GM21367 (cell line): ENCODE data around the gene CSF1R.
"Not testable (repeated sequence)": the region's sequence is repeated elsewhere in the genome, so short reads cannot be mapped to it uniquely, and the experiment has no call there.

Source experiments
- ATAC-seq: cut with Tn5 transposase; IDR thresholded peaks from one replicate; pipeline ENCODE4 v1.9.1; 2021; ENCODE audit not compliant: unreplicated experiment

Gene CSF1R

GRCh38 chr5:150028047-150028446, 58.3 kb downstream of the CSF1R start:
- ATAC-seq: not testable (repeated sequence)

GRCh38 chr5:150026682-150027172, 59.6 kb downstream of the CSF1R start:
- ATAC-seq: no peak

- no peak for ATAC-seq
Measured at GRCh38 chr5:150024346-150024984, 61.9 kb downstream of the CSF1R start.

- no peak for ATAC-seq
Measured at GRCh38 chr5:150023136-150023535, 63.2 kb downstream of the CSF1R start.

GRCh38 chr5:150022681-150023080, 63.7 kb downstream of the CSF1R start:
- no peak for ATAC-seq

- ATAC-seq: no peak
Measured at GRCh38 chr5:150022158-150022531, 64.2 kb downstream of the CSF1R start.

DNA sequence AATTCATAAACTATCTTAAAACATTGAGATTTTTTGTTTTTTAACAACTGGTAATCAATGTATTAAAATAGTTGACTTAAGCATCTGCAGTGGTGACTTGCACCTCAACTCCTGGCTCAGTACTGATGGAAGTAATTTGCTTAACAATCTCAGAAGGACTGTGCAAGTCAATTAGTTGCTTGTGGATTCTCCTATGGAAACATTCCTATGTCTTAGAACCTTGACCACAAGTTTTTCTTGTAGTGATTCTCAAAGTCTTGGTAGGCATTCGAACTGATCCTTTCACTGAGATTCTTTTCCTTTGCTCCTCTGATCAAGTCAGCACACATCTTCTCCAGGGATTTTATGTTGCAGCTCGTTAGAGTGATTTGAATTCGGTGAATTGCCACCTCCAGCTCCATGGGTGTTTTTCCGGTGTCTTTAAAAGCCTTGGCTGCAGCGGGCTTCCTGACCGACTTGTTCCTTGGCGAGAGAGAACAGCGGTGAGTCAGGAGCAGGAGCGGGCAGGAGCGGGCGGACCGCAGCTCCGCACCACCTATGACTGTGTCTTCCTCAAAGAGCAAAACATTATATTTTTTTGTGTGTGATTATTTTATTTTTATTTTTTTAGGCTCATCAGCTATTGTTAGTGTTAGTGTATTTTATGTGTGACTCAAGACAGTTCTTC, 64.7 kb downstream of the CSF1R start:
- ATAC-seq: no peak

DNA sequence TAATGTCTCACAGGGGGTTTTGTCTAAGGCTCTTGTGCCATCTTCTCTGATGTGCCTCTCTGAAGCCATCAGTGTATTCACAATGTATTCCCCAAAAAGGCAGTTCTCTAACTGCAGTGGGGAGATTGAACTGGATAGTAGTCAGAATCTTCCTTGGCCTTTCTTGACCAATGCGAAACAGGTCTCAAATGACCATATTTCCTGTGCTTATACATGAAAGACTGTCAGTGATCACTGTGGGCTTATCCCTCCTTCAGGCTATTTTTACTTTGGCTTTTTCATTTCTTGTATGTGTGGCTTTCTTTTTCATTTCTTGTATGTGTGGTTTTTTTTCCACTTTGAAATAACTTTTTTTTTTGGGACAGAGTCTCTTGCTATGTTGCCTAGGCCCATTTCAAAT, 66.1 kb downstream of the CSF1R start:
- ATAC-seq: no peak

DNA sequence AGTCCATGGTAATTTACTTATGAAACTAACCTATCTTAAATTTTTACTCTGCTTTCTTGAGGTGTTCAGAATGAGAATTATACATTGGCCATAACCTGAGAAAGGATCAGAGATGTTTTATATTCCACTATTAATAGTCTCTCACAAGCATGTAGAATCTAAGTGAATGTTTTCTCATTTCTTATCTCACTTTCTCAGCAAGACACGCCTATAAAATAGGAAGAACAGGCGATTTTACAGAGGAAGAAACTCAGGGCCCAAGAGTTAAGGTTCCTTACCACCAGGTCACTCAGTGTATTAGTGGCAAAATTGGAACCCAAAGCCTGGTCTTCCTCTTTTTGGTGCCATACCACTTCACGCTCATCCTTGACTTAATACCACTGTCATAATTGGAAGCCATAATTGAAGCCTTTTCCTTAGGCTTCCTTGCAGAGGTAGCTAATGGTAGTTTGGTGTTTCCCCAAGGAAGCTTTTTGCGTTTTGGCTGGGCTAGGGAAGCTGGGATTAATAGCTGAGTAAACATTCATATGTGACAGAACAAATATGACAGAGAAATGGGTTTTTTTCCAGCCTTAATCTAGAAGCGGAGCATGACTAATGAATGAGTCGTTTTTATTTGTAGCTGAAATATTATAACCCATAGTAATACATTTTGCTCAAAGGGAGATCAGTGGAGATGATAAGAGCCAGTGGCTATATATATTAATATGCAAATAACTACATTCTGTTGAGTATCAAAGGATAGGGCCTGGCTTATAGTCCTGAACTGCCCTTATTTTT, 68.9 kb downstream of the CSF1R start:
- ATAC-seq: no peak

GRCh38 chr5:150016537-150016936, 69.8 kb downstream of the CSF1R start:
- ATAC-seq: no peak

GRCh38 chr5:150015415-150015814, 70.9 kb downstream of the CSF1R start:
- no peak for ATAC-seq

DNA sequence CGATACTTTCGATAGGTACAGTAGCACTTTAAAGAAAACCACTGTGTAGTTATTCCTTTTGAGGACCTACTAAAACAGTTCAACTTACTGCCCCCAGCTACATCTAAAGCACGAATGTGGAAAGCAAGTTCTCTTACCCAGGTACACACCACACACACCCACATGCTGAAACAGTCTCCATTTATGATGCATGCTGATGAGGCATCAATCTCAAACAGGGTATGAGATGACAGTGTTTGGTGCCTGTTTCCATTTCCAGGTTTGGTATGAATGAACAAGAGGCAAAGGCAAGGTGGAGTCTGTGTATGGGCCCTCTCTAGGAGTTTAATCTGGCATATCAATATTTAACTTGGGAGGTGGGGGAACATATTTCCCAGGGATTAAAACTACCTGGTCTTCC, 71.9 kb downstream of the CSF1R start:
- ATAC-seq: no peak

GRCh38 chr5:150013931-150014330, 72.4 kb downstream of the CSF1R start:
- ATAC-seq: no peak

DNA sequence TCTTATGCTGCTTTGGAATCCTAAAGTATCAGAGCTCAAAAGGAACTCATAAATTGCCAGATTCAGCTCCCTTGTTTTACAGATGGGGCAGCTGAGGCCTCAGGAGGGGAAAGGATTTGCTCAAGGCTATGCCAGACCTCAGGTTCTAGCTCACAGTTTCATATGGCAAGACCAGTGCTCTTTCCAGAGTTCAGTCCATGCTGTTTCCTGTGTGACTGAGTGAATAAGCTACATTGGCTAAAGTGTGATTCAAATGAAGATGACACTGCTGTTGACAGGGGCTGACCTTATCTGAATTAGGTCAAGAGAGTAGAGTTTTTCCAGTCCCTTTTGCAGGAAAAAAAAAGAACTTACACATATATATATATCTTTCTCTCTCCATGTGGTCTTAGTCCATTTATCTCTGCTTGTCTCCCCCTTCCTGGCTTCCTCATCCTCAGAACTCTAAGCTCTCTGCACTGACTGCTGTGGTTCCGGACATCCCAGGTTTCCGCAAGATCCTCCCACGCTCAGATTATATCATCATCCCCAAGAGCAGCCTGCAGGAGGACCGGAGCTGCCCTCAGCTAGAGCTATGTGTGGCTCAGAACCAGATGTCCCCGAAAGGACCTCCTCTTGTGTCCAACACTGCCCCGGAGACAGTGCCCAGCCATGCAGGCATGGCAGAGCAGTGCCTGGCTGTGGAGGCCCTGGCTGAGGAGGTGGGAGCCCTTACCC, 76.5 kb downstream of the CSF1R start:
- ATAC-seq: no peak

- no peak for ATAC-seq
Measured at GRCh38 chr5:150007050-150007449, 79.3 kb downstream of the CSF1R start.

DNA sequence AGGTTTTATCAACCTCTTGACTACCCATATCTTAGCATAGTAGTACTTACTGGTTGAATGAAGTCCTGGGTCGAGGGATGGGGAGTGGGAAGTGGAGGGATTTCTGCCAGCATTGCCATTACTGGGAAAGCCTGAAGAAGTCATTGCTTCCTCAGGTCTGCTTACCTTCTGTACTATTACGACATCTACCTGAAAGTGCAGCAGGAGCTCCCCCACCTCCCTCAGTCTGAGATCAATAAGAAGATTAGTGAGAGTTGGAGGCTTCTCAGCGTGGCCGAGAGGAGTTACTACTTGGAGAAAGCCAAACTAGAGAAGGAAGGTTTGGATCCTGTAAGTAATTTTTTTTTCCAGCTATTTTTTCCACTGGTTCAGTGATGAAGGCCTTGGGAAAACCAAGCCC, 80.0 kb downstream of the CSF1R start:
- ATAC-seq: no peak
